Effector CD8-positive, alpha-beta T cell (primary cell): ENCODE results near the gene JAZF1.

Experiments used
- DNase-seq: peaks from one replicate; lab custom pipeline; 2025; lab: John Stamatoyannopoulos, UW

Gene JAZF1

GRCh38 chr7:28136420-28136819, 44.2 kb downstream of the JAZF1 start:
- no peak for DNase-seq

GRCh38 chr7:28135760-28136159, 44.8 kb downstream of the JAZF1 start:
- no peak for DNase-seq

GRCh38 chr7:28135315-28135714, 45.3 kb downstream of the JAZF1 start:
- no peak for DNase-seq

DNA sequence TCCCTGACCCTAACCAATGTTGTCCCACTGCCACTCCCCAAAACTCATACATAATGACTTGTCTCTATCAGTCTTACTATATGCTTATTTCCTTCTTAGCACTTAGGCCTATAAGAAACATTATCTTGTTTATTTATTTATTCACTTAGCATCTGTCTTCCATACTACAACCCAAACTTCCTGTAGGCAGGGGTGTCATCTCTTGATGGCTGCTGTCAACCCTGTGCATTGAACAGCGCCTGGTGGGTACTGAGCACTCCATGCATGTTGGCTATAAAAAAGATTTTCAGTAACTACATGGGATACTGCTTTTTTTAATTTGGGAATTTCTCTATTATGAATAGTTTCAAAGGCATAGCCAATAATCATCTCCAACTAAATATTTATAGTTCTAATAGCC, 46.7 kb downstream of the JAZF1 start:
- DNase-seq: no peak

GRCh38 chr7:28132959-28133870, 47.4 kb downstream of the JAZF1 start:
- no peak for DNase-seq

- DNase-seq: no peak
Measured at GRCh38 chr7:28130277-28130676, 50.3 kb downstream of the JAZF1 start.

- no peak for DNase-seq
Measured at GRCh38 chr7:28128608-28129007, 52.0 kb downstream of the JAZF1 start.

DNA sequence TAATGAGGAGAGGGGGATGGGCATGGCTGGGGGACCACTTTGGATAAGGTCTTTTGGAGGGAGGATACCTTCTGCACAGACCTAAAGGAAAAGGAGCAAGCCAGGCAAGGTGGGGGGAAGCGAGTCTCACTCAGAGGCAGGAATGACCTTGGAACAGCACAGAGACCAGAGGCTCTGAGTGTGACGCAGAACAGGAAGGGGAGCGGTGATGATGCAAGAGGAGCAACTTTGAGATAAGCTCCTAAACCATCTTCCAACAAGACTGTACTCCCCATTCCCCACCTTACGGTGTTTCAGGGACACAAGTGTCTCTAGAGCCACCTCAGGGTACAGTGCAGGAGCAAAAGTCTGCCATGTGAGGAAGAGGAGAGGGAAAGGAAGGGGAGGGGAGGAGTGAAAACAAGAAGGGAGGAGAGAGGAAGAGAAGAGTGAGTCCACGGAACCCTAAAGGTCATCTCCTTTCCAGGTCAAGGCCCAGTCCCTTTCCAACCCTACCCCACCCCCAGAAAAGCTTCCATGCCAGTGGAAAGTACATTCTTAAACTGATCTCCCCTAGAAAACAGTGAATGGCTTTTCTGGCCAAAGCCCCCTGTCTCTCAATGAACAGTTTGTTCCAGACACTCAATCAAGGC, 54.1 kb downstream of the JAZF1 start:
- DNase-seq: no peak

GRCh38 chr7:28125431-28126409, 54.9 kb downstream of the JAZF1 start:
- DNase-seq: no peak

- DNase-seq: no peak
Measured at GRCh38 chr7:28124413-28124812, 56.2 kb downstream of the JAZF1 start.

- no peak for DNase-seq
Measured at GRCh38 chr7:28123752-28124151, 56.8 kb downstream of the JAZF1 start.

DNA sequence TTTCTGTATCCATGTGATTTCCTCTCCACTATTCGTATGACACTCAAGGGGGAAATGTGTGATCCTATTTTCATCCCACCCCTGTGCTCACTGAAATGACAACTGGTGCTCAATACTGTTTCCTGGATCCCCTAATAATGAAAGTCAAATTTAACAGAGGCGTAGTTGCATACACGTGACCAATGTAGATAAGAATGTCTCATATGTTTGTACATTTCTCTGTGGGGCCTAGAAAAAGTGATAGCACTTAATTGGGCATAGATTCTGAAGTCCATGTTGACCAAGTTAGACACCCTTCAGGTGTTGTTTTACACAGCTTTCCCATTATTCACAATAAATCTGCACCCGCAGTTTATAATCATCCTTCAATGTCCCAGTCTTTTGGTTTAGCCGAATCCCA, 59.1 kb downstream of the JAZF1 start:
- DNase-seq: no peak

DNA sequence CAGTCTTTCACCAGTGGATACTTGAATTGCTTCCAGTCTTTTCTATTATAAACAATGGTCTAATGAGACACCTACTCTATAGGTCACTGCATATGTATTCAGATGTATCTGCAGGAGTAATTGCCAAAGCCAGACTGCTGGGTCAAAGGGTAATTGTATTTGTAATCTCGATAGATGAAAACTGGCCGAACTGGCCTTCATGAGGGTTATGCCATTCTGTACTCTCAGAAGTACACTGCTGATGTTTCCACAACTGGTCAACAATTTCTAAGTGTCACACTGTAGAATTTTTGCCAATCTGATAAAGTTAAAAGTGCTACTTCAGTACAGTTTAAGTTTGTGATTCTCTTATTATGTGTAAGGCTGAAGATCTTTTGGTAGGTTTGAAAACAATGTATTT, 64.6 kb downstream of the JAZF1 start:
- no peak for DNase-seq

GRCh38 chr7:28115261-28115660, 65.3 kb downstream of the JAZF1 start:
- no peak for DNase-seq

DNA sequence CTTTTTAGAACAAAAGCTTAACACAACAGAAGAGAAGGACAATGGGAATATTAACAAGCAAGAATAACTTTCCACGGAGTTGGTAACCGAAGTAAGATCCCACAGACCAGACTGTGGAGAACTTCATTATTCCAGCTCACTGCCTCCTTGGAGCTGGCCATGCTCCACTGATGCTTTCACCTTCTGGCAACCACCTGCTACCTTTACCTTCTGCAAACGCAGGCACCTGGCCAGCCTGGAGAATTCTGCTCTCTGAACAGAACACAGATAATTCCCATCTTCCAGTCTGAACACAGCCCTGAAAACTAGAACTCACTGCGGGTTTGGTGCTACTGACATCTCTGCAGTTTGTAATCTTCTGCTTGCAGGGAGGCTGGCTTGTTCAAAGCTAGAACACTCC, 66.5 kb downstream of the JAZF1 start:
- DNase-seq: no peak

GRCh38 chr7:28112883-28113540, 67.6 kb downstream of the JAZF1 start:
- no peak for DNase-seq

GRCh38 chr7:28112467-28112866, 68.1 kb downstream of the JAZF1 start:
- DNase-seq: no peak

GRCh38 chr7:28112012-28112411, 68.6 kb downstream of the JAZF1 start:
- no peak for DNase-seq

DNA sequence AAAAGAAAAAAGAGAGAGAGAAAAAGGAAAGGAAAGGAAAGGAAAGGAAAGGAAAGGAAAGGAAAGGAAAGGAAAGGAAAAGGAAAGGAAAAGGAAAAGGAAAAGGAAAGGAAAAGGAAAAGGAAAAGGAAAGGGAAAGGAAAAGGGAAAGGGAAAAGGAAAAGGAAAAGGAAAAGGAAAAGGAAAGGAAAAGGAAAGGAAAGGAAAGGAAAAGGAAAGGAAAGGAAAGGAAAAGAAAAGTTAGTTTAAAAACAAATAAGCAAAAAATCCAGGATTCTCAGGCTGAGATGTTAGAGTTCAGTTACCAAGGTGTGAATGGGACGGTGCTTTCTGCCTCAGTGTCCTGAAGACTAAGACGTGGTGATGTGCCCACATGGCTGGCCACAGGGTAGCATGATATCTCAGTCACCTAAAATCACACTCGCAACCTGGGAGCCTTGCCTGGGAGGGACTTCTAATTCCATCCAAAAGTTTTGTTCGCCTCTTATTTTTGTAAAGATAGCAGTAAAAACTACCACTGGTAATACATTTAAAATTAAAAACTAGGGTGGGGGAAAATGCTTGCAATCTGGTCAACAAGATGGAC, 70.1 kb downstream of the JAZF1 start:
- no peak for DNase-seq

DNA sequence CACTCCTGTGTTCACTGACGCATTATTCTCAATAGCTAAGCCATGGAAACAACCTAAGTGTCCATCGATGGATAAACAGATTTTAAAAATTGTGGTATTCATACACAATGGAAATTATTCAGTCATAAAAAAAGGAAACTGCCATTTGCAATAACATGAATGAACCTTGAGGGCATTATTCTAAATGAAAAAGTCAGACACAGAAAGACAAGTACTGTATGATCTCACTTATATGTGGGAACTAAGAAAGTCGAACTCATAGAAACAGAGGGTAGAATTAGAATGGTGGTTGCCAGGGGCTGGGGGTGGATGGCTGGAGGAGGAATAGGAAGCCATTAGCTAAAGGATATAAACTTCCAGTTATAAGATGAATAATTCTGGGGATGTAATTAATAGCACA, 71.8 kb downstream of the JAZF1 start:
- no peak for DNase-seq

- DNase-seq: no peak
Measured at GRCh38 chr7:28107960-28108359, 72.6 kb downstream of the JAZF1 start.
